GM19463 (cell line): ENCODE data around the gene CCNC.

Experiments used
- ATAC-seq: cut with Tn5 transposase; IDR thresholded peaks from one replicate; pipeline ENCODE4 v1.9.1; 2021; ENCODE audit warnings: mild to moderate bottlenecking, moderate library complexity; ENCODE audit not compliant: unreplicated experiment

CCNC gene

GRCh38 chr6:99550046-99550748 is 18.3 kb downstream of the CCNC start:
- no peak for ATAC-seq

GRCh38 chr6:99548706-99549105 is 19.8 kb downstream of the CCNC start:
- ATAC-seq: no peak

- ATAC-seq: no peak
These were observed 20.9 kb downstream of the CCNC start for GRCh38 chr6:99547526-99547925.

GRCh38 chr6:99545442-99545841 is 23.0 kb downstream of the CCNC start:
- ATAC-seq: no peak

GRCh38 chr6:99543968-99544367 is 24.5 kb downstream of the CCNC start:
- ATAC-seq: no peak

GRCh38 chr6:99530627-99531026 is 37.8 kb downstream of the CCNC start:
- ATAC-seq: no peak

DNA sequence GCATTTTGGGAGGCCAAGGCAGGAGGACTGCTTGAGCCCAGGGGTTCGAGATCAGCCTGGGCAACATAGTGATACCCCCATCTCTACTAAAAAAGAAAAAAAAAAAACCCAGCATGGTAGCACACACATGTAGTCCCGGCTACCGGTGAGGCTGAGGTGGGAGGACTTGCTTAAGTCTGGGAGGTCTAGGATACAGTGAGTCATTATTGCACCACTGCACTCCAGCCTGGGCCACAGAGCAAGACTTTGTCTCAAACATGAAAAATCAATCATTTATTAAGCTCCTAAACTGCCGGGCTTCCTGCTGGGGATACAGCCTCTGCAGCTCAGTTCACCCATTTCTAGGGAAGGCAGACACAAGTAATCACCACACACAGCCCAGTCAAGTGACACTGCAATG is 45.9 kb downstream of the CCNC start:
- no peak for ATAC-seq

- peak; percentile 16 for ATAC-seq
These were observed 46.8 kb downstream of the CCNC start for GRCh38 chr6:99521633-99522151.

DNA sequence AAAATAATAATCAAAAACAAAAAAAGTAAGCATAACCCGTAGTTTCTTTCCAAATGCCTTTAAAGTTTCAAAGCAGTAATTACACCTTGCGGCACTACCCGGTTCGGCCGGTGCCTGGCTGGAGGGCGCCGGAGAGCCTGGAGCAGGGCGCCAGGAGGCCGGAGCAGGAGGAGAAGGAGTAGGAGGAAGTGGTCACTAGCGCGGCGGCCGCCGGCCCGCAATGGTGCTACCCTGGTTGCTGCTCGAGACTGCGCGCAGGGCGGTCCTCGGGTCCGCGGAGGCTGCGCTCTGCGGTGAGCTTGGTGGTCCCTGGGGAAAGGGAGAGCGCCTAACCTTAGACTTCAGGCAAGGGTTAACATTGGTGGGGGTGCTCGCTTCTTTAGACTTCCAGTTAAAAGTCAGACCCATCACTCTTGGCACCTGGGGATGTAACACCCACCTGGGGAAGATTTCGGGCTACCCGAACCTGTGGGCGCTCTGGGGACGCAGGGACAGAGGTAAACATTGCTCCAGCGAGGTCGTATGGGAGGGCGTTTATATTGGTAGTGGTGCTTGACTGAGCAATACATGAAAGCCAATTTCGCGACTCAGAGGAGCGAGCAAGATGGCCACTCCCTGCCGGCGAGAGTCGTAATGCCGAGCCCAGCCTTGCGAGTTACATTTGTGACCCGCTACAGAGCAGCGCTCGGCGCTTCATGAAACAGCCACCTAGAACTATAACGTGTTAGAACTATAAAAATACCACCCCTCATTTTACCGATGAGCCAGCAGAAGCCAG is 47.4 kb downstream of the CCNC start:
- ATAC-seq: peak; percentile 98

- ATAC-seq: no peak
These were observed 49.0 kb downstream of the CCNC start for GRCh38 chr6:99519446-99519845.

DNA sequence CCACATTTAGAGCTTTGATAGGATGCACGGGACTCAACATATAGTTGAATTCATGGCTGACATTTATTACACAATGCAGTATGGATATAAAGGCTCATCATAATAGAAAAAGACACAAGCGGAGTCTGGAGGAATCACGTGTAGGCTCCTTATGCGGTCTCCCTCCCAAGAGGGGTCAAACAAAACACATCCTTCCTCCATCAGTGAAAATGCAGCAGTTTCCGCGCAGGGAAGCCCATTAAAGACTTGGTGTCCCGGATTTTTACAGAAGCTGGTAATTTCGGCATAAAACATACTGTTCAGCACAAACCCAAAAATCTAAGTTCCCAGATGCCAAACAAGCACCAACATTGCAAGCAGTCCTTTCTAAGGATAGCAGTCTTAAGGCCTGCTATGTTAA is 54.4 kb downstream of the CCNC start:
- ATAC-seq: no peak

GRCh38 chr6:99512033-99512432 is 56.4 kb downstream of the CCNC start:
- no peak for ATAC-seq

GRCh38 chr6:99507648-99508047 is 60.8 kb downstream of the CCNC start:
- ATAC-seq: no peak

- ATAC-seq: no peak
These were observed 66.7 kb downstream of the CCNC start for GRCh38 chr6:99501762-99502161.

DNA sequence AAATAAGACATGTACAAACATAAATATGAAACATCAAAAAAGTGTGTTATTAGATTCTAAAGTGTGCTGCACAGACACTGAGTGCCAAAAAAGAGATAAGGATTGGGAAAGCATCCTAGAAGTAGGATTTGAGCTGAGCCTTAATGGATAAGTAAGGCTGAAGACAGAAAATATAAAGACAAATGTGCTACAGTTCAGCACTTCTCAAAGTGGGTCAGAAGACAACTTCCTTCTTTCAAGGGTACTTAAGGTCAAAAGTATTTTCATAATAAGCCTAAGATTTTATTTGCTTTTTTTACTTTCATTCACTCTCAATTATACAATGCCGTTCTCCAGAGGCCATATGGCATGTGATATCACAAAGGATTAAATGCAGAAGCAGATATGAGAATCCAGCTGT is 70.0 kb downstream of the CCNC start:
- ATAC-seq: no peak

GRCh38 chr6:99495466-99495865 is 73.0 kb downstream of the CCNC start:
- no peak for ATAC-seq
